NT2/D1 (cell line): ENCODE measurements around the gene ATP2C1.
"Not testable (repeated sequence)": the region's sequence is repeated elsewhere in the genome, so short reads cannot be mapped to it uniquely, and the experiment has no call there.

ENCODE experiments used
- DNase-seq: peaks from one replicate; pipeline ENCODE4 v3.0.0-alpha.2; 2011; ENCODE audit warnings: low read depth, low spot score
- H3K27me3 ChIP-seq: 2 replicates; pipeline ENCODE4 v1.6.0; 2011; ENCODE audit warnings: mild to moderate bottlenecking; ENCODE audit not compliant: insufficient read length, insufficient read depth
- H3K36me3 ChIP-seq: 2 replicates; pipeline ENCODE4 v1.6.1; 2011; ENCODE audit warnings: mild to moderate bottlenecking, low read length, mixed read lengths; ENCODE audit not compliant: insufficient read depth, insufficient read length
- H3K4me1 ChIP-seq: 2 replicates; pipeline ENCODE4 v1.5.1; 2011; ENCODE audit not compliant: insufficient read depth, insufficient read length
- H3K4me3 ChIP-seq: 2 replicates; pipeline ENCODE4 v1.5.1; 2011; ENCODE audit warnings: low read depth; ENCODE audit not compliant: insufficient read length
- H3K9ac ChIP-seq: 2 replicates; pipeline ENCODE4 v1.6.0; 2011; ENCODE audit warnings: low read depth; ENCODE audit not compliant: insufficient read length
- H3K9me3 ChIP-seq: 2 replicates; pipeline ENCODE4 v1.5.1; 2011; ENCODE audit warnings: mild to moderate bottlenecking, low read length; ENCODE audit not compliant: insufficient read depth
- SUZ12 ChIP-seq: IDR thresholded peaks from 2 replicates; pipeline ENCODE4 v1.6.1; 2011; ENCODE audit not compliant: insufficient read length, insufficient read depth; ENCODE audit errors: extremely low read depth
- YY1 ChIP-seq: IDR thresholded peaks from 2 replicates; pipeline ENCODE4 v1.6.1; 2011; ENCODE audit not compliant: insufficient read length, insufficient read depth
- ZNF274 ChIP-seq: IDR thresholded peaks from 2 replicates; pipeline ENCODE4 v1.6.1; 2011; ENCODE audit warnings: mild to moderate bottlenecking, low read depth, low read length

Gene ATP2C1

DNA sequence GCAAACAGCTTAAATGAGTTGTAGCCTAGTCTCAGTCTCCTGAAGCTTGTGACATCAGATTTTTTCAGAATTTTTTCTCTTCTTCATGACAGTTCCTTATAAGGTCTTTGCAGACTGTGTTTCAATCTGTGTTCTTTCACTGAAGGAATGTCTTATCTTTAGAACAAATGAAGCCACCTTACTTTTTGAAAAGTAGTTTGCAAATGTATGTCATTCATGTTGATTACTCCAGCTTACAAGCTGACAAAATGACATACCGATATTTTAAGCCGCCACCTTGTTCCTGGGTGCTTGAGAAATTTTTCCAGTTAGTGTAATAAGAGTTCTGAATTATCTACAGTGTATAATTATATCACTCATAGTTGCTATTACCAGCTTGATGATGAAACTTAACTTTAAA, 75.7 kb downstream of the ATP2C1 start:
- DNase-seq: no peak
- no peak overlapping the region for H3K4me3 ChIP-seq
- H3K27me3 ChIP-seq: no peaks in the 10 kb centered on the region
- H3K9me3 ChIP-seq: no peaks in the 10 kb centered on the region
- peaks cover 44% of the 10 kb centered on the region for H3K36me3 ChIP-seq
- H3K4me1 ChIP-seq: no peaks in the 10 kb centered on the region
- no peak for TF ChIP-seq YY1
- TF ChIP-seq ZNF274: no peak
- no peak for TF ChIP-seq SUZ12
- H3K9ac ChIP-seq: no peak overlapping the region

- no peaks in the 10 kb centered on the region for H3K4me1 ChIP-seq
- H3K27me3 ChIP-seq: no peaks in the 10 kb centered on the region
- no peak for DNase-seq
- peaks cover 47% of the 10 kb centered on the region for H3K36me3 ChIP-seq
- no peak for TF ChIP-seq ZNF274
- TF ChIP-seq SUZ12: no peak
- no peak for TF ChIP-seq YY1
- no peak overlapping the region for H3K9ac ChIP-seq
- no peaks in the 10 kb centered on the region for H3K9me3 ChIP-seq
- H3K4me3 ChIP-seq: no peak overlapping the region
These were observed 77.3 kb downstream of the ATP2C1 start for GRCh38 chr3:130971208-130971607.

DNA sequence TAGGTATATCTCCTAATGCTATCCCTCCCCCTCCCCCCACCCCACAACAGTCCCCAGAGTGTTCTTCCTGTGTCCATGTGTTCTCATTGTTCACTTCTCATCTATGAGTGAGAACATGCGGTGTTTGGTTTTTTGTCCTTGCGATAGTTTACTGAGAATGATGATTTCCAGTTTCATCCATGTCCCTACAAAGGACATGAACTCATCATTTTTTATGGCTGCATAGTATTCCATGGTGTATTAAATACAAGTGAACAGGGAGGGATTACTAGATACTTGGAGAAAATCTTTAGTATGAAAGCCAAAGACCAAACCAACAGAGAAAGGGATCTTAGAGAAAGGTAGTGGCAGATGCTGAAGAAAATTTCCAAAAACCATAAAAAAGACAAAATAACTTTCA, 78.7 kb downstream of the ATP2C1 start:
- H3K9ac ChIP-seq, H3K4me1 ChIP-seq, H3K4me3 ChIP-seq, H3K27me3 ChIP-seq, DNase-seq, H3K9me3 ChIP-seq: not testable (repeated sequence)
- peaks cover 54% of the 10 kb centered on the region for H3K36me3 ChIP-seq

- no peak overlapping the region for H3K4me3 ChIP-seq
- no peaks in the 10 kb centered on the region for H3K4me1 ChIP-seq
- H3K9me3 ChIP-seq: no peaks in the 10 kb centered on the region
- H3K27me3 ChIP-seq: no peaks in the 10 kb centered on the region
- H3K9ac ChIP-seq: no peak overlapping the region
- DNase-seq: no peak
- H3K36me3 ChIP-seq: peaks cover 55% of the 10 kb centered on the region
- TF ChIP-seq ZNF274 (no peak), SUZ12 (no peak)
These were observed 79.5 kb downstream of the ATP2C1 start for GRCh38 chr3:130973406-130973805.

GRCh38 chr3:130974201-130974600, 80.3 kb downstream of the ATP2C1 start:
- no peaks in the 10 kb centered on the region for H3K27me3 ChIP-seq
- peaks cover 57% of the 10 kb centered on the region for H3K36me3 ChIP-seq
- H3K9me3 ChIP-seq: no peaks in the 10 kb centered on the region
- H3K9ac ChIP-seq: no peak overlapping the region
- no peaks in the 10 kb centered on the region for H3K4me1 ChIP-seq
- no peak for DNase-seq
- no peak overlapping the region for H3K4me3 ChIP-seq
- no peak for TF ChIP-seq ZNF274
- no peak for TF ChIP-seq SUZ12
- no peak for TF ChIP-seq YY1

DNA sequence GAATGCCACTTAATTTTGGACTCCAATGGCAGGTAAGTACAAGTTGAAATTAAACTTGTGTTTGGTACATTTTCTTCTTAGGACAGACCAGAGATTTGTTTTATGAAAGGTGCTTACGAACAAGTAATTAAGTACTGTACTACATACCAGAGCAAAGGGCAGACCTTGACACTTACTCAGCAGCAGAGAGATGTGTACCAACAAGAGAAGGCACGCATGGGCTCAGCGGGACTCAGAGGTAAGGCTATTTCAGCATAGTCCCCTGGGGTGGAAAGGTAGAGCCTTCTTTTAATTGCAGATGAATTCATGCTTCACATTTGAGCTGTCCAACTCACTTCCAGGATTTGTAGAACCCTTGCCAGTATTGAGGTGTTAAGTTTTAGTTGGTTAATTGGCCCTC, 81.4 kb downstream of the ATP2C1 start:
- no peaks in the 10 kb centered on the region for H3K4me1 ChIP-seq
- H3K36me3 ChIP-seq: peaks cover 54% of the 10 kb centered on the region
- no peak for TF ChIP-seq SUZ12
- no peak for TF ChIP-seq YY1
- no peak for TF ChIP-seq ZNF274
- no peaks in the 10 kb centered on the region for H3K27me3 ChIP-seq
- DNase-seq: no peak
- no peaks in the 10 kb centered on the region for H3K9me3 ChIP-seq
- no peak overlapping the region for H3K9ac ChIP-seq
- no peak overlapping the region for H3K4me3 ChIP-seq

DNA sequence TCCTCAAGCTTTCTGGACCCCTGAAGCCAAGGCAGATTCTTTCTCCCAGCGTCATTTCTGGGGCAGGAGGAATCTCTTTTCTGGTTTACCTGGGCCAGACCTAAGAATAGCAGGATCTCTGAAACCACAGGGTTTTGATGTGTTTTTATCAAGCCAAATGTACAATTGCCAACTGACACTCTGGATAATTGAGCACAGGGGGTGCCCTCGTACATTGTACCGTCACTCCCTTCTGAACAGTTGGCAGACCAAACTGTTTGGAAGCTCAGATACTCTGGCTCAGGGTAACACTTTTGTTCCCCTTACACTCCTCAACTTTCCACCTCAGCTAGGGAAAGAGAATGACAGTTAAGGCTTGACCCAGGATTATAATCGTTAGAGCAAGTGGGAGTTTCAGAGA, 82.8 kb downstream of the ATP2C1 start:
- no peak for DNase-seq

GRCh38 chr3:130979117-130979516, 85.2 kb downstream of the ATP2C1 start:
- peaks cover 51% of the 10 kb centered on the region for H3K36me3 ChIP-seq

More for the DNA sequence above, 82.8 kb downstream of the ATP2C1 start:
- H3K4me1 ChIP-seq: no peaks in the 10 kb centered on the region
- H3K27me3 ChIP-seq: no peaks in the 10 kb centered on the region
- no peak overlapping the region for H3K4me3 ChIP-seq
- H3K36me3 ChIP-seq: peaks cover 50% of the 10 kb centered on the region
- no peaks in the 10 kb centered on the region for H3K9me3 ChIP-seq
- H3K9ac ChIP-seq: no peak overlapping the region
- TF ChIP-seq YY1 (no peak), SUZ12 (no peak), ZNF274 (no peak)

More at GRCh38 chr3:130979117-130979516, 85.2 kb downstream of the ATP2C1 start:
- H3K4me3 ChIP-seq: no peak overlapping the region
- TF ChIP-seq SUZ12 (no peak), ZNF274 (no peak), YY1 (no peak)
- no peaks in the 10 kb centered on the region for H3K27me3 ChIP-seq
- no peaks in the 10 kb centered on the region for H3K9me3 ChIP-seq
- no peaks in the 10 kb centered on the region for H3K4me1 ChIP-seq
- no peak for DNase-seq
- H3K9ac ChIP-seq: no peak overlapping the region
